T47D (cell line): ENCODE data around the gene TENM3.
A peak's percentile ranks its signal among the peaks of the same experiment; 100 is the strongest.
"Not testable (repeated sequence)": the region's sequence is repeated elsewhere in the genome, so short reads cannot be mapped to it uniquely, and the experiment has no call there.

Source experiments
- DNase-seq, 2 experiments: peaks; one replicate each; pipeline versions ENCODE4 v3.0.0 to v3.0.0-alpha.2; 2011 to 2012; ENCODE audit warnings: low read depth in 1 of 2, low spot score in 1 of 2
- JUND ChIP-seq: IDR thresholded peaks from 2 replicates; pipeline ENCODE4 v1.6.1; 2012; ENCODE audit warnings: low read depth
- in situ Hi-C: cut with HindIII; loops from 2 replicates; pipeline ENCODE4 v1.10.0; 2016; ENCODE audit warnings: low sequenced_read_pairs, low pct_unique_long_range_greater_than_20kb

The TENM3 gene

GRCh38 chr4:182384631-182385091 lies 141.5 kb downstream of the TENM3 start:
- DNase-seq: no peak
- in situ Hi-C loops: no loop called here
- TF ChIP-seq JUND: no peak

GRCh38 chr4:182385897-182386296 lies 142.7 kb downstream of the TENM3 start:
- no peak for DNase-seq
- in situ Hi-C loops: no loop called here
- no peak for TF ChIP-seq JUND

- in situ Hi-C loops: not testable (repeated sequence)
These were observed 143.4 kb downstream of the TENM3 start for GRCh38 chr4:182386576-182386975.

GRCh38 chr4:182391111-182391684 lies 148.0 kb downstream of the TENM3 start:
- DNase-seq: no peak
- no peak for TF ChIP-seq JUND
- in situ Hi-C loops: no loop called here

More at GRCh38 chr4:182386576-182386975, 143.4 kb downstream of the TENM3 start:
- not testable (repeated sequence) for DNase-seq

- no peak for TF ChIP-seq JUND
- DNase-seq: no peak
- in situ Hi-C loops: no loop called here
These were observed 151.0 kb downstream of the TENM3 start for GRCh38 chr4:182394181-182394580.

GRCh38 chr4:182400081-182400480 lies 156.9 kb downstream of the TENM3 start:
- no peak for DNase-seq
- no peak for TF ChIP-seq JUND
- in situ Hi-C loops: no loop called here

- no peak for DNase-seq
- in situ Hi-C loops: no loop called here
- TF ChIP-seq JUND: no peak
These were observed 157.6 kb downstream of the TENM3 start for GRCh38 chr4:182400790-182401189.

- in situ Hi-C loops: no loop called here
These were observed 161.2 kb downstream of the TENM3 start for GRCh38 chr4:182404376-182404775.

GRCh38 chr4:182405087-182405486 lies 161.9 kb downstream of the TENM3 start:
- DNase-seq: no peak
- in situ Hi-C loops: no loop called here
- no peak for TF ChIP-seq JUND

More at GRCh38 chr4:182404376-182404775, 161.2 kb downstream of the TENM3 start:
- TF ChIP-seq JUND: no peak
- no peak for DNase-seq

GRCh38 chr4:182409271-182409670 lies 166.1 kb downstream of the TENM3 start:
- no peak for TF ChIP-seq JUND
- in situ Hi-C loops: no loop called here
- peak; percentile 4 to 21 for DNase-seq

- in situ Hi-C loops: no loop called here
- no peak for TF ChIP-seq JUND
- DNase-seq: no peak
These were observed 168.2 kb downstream of the TENM3 start for GRCh38 chr4:182411391-182411790.

GRCh38 chr4:182413550-182413949 lies 170.3 kb downstream of the TENM3 start:
- no peak for DNase-seq
- no peak for TF ChIP-seq JUND
- in situ Hi-C loops: no loop called here

GRCh38 chr4:182415116-182415515 lies 171.9 kb downstream of the TENM3 start:
- DNase-seq: no peak
- no peak for TF ChIP-seq JUND
- in situ Hi-C loops: no loop called here

- DNase-seq: no peak
- TF ChIP-seq JUND: no peak
- in situ Hi-C loops: no loop called here
These were observed 172.9 kb downstream of the TENM3 start for GRCh38 chr4:182416067-182416466.
